Activated gamma-delta T cell (primary cell): ENCODE measurements around the gene ZC3H10.
"Not testable (repeated sequence)": the region's sequence is repeated elsewhere in the genome, so short reads cannot be mapped to it uniquely, and the experiment has no call there.

ENCODE experiments used
- DNase-seq: peaks from one replicate; lab custom pipeline; 2025; lab: John Stamatoyannopoulos, UW
- total RNA-seq, 2 donors: gene quantifications; one replicate each; lab custom pipeline; 2026; lab: John Stamatoyannopoulos, UW

Gene ZC3H10
- 35.9 to 37.4 reads per million in 2 donors for total RNA-seq

- DNase-seq = peak; percentile 86
Observed at GRCh38 chr12:56117778-56118687, at the start of gene ZC3H10. Gene ZC3H10, plus strand, starts transcription at chr12:56118266. Its CDS starts 2,297 bp downstream, at chr12:56120563.

GRCh38 chr12:56071648-56072047 lies 46.4 kb upstream of the ZC3H10 start:
- DNase-seq = no peak

GRCh38 chr12:56074396-56074795 lies 43.7 kb upstream of the ZC3H10 start:
- DNase-seq = no peak

- DNase-seq = not testable (repeated sequence)
Observed at GRCh38 chr12:56077966-56078365, 40.1 kb upstream of the ZC3H10 start.

GRCh38 chr12:56078427-56078826 lies 39.6 kb upstream of the ZC3H10 start:
- DNase-seq = no peak

- peak; percentile 29 for DNase-seq
Observed at GRCh38 chr12:56078931-56079722, 38.9 kb upstream of the ZC3H10 start.

- DNase-seq = peak; percentile 50
Observed at GRCh38 chr12:56079723-56080555, 38.1 kb upstream of the ZC3H10 start, which contains the start of gene ERBB3. Gene ERBB3, plus strand, starts transcription at chr12:56080165. Its CDS starts 136 bp downstream, at chr12:56080301.

- DNase-seq = no peak
Observed at GRCh38 chr12:56080556-56081138, 37.4 kb upstream of the ZC3H10 start.

GRCh38 chr12:56081393-56082347 lies 36.4 kb upstream of the ZC3H10 start:
- no peak for DNase-seq

- DNase-seq = no peak
Observed at GRCh38 chr12:56082382-56082781, 35.7 kb upstream of the ZC3H10 start.

GRCh38 chr12:56082967-56083366 lies 35.1 kb upstream of the ZC3H10 start:
- no peak for DNase-seq

GRCh38 chr12:56084958-56085543 lies 33.0 kb upstream of the ZC3H10 start:
- no peak for DNase-seq

- DNase-seq = no peak
Observed at GRCh38 chr12:56086096-56086495, 32.0 kb upstream of the ZC3H10 start.

GRCh38 chr12:56086608-56087007 lies 31.5 kb upstream of the ZC3H10 start:
- no peak for DNase-seq

- no peak for DNase-seq
Observed at GRCh38 chr12:56087220-56087619, 30.8 kb upstream of the ZC3H10 start.

- DNase-seq = no peak
Observed at GRCh38 chr12:56097738-56098137, 20.3 kb upstream of the ZC3H10 start.

GRCh38 chr12:56098592-56098991 lies 19.5 kb upstream of the ZC3H10 start:
- no peak for DNase-seq

- no peak for DNase-seq
Observed at GRCh38 chr12:56099787-56100186, 18.3 kb upstream of the ZC3H10 start.

GRCh38 chr12:56101045-56101444 lies 17.0 kb upstream of the ZC3H10 start:
- no peak for DNase-seq

GRCh38 chr12:56102683-56103065 lies 15.4 kb upstream of the ZC3H10 start:
- DNase-seq = no peak
